PC-3 (cell line): ENCODE results near the gene MAEA. TPM values are rescaled to one million over a fixed set of nuclear protein-coding genes. Genes with fewer than 3 reads are reported as not detected.

Source experiments
- ATAC-seq: fragments of 200-7000 bp; cut with Tn5 transposase; 2 replicates; pipeline ENCODE4 v1.9.1; 2020; ENCODE audit warnings: mild to moderate bottlenecking, moderate library complexity
- BruUV-seq: library from RNA; stranded (reverse); fragments of 400-500 nt; replicated peaks from 2 replicates; lab custom pipeline; 2021; lab: Mats Ljungman, UMichigan
- CTCF ChIA-PET: fragments of 300-600 bp; sonication (Branson Sonifier 250); formaldehyde crosslinking; loops from one replicate; lab custom pipeline; 2022; ENCODE audit warnings: antibody characterized with exemption; lab: Charles Lee
- POLR2A ChIA-PET: fragments of 300-600 bp; sonication (Branson Sonifier 250); formaldehyde crosslinking; loops from one replicate; lab custom pipeline; 2022; ENCODE audit warnings: antibody characterized with exemption; ENCODE audit not compliant: unreplicated experiment; lab: Charles Lee
- DNase-seq: peaks from one replicate; pipeline ENCODE4 v3.0.0-alpha.2; 2015
- H2AFZ ChIP-seq: fragments of 300-600 bp; sonication (generic); 2 replicates; pipeline ENCODE4 v1.6.0; 2016; ENCODE audit warnings: antibody characterized with exemption, low read length
- H3F3A ChIP-seq: fragments of 300-600 bp; sonication (generic); one replicate; pipeline ENCODE4 v1.6.0; 2017; ENCODE audit warnings: antibody characterized with exemption, low read length, control low read depth, mild to moderate bottlenecking; ENCODE audit not compliant: unreplicated experiment
- H3K27ac ChIP-seq: fragments of 300-600 bp; sonication (generic); 2 replicates; pipeline ENCODE4 v1.5.1; 2016; ENCODE audit warnings: mild to moderate bottlenecking, low read length
- H3K27me3 ChIP-seq: fragments of 300-600 bp; sonication (generic); 2 replicates; pipeline ENCODE4 v1.6.1; 2016; ENCODE audit warnings: low read length, mixed read lengths
- H3K36me3 ChIP-seq: fragments of 300-600 bp; sonication (generic); 2 replicates; pipeline ENCODE4 v1.6.1; 2016; ENCODE audit warnings: low read depth, mixed run types, low read length, mixed read lengths
- H3K4me1 ChIP-seq: fragments of 300-600 bp; sonication (generic); 2 replicates; pipeline ENCODE4 v1.5.1; 2016; ENCODE audit warnings: low read length; ENCODE audit not compliant: insufficient read depth
- H3K4me2 ChIP-seq: fragments of 300-600 bp; sonication (generic); 2 replicates; pipeline ENCODE4 v1.6.0; 2016; ENCODE audit warnings: low read length
- H3K4me3 ChIP-seq: fragments of 300-600 bp; sonication (generic); 2 replicates; pipeline ENCODE4 v1.5.1; 2016; ENCODE audit warnings: mild to moderate bottlenecking, low read length, mixed read lengths
- H3K79me2 ChIP-seq: fragments of 300-600 bp; sonication (generic); 2 replicates; pipeline ENCODE4 v1.6.1; 2017; ENCODE audit warnings: low read length, mixed read lengths
- H3K9ac ChIP-seq: fragments of 300-600 bp; sonication (generic); 2 replicates; pipeline ENCODE4 v1.6.0; 2016; ENCODE audit warnings: mild to moderate bottlenecking, low read length
- H3K9me2 ChIP-seq: fragments of 300-600 bp; sonication (generic); replicated peaks from 2 replicates; pipeline ENCODE4 v1.6.1; 2016; ENCODE audit warnings: mixed run types, low read length, mixed read lengths
- H3K9me3 ChIP-seq: fragments of 300-600 bp; sonication (generic); 2 replicates; pipeline ENCODE4 v1.6.1; 2016; ENCODE audit warnings: low read length, mixed read lengths
- H4K20me1 ChIP-seq: fragments of 300-600 bp; sonication (generic); 2 replicates; pipeline ENCODE4 v1.6.1; 2016; ENCODE audit warnings: low read length, mixed read lengths
- EZH2 ChIP-seq: fragments of 300-600 bp; sonication (generic); IDR thresholded peaks from one replicate; pipeline ENCODE4 v1.6.1; 2017; ENCODE audit warnings: antibody characterized with exemption, mild to moderate bottlenecking, low read length; ENCODE audit not compliant: unreplicated experiment
- EZH2phosphoT487 ChIP-seq: fragments of 300-600 bp; sonication (generic); IDR thresholded peaks from 2 replicates; pipeline ENCODE4 v1.6.1; 2018; ENCODE audit warnings: mild to moderate bottlenecking, antibody characterized with exemption, low read length, borderline replicate concordance
- intact Hi-C: fragments of 100-400 bp; cut with micrococcal nuclease; formaldehyde crosslinking; loops from 2 replicates; pipeline ENCODE4 v1.9.0; 2023
- total RNA-seq: library from RNA; depleted of rRNA; stranded (reverse); fragments of >200 nt; gene quantifications from 2 replicates; pipeline ENCODE4 v1.2.3, GENCODE V29; 2014
- TF ChIP-seq, protein P1 (sequence below): fragments of 300-600 bp; sonication (generic); conservative IDR thresholded peaks from 2 replicates; pipeline ENCODE4 v1.5.1; 2017; ENCODE audit warnings: antibody characterized with exemption, low read depth, mild to moderate bottlenecking, low read length

The MAEA gene
- total RNA-seq, 1 experiment from 2014 or later: 48.1 TPM

DNA sequence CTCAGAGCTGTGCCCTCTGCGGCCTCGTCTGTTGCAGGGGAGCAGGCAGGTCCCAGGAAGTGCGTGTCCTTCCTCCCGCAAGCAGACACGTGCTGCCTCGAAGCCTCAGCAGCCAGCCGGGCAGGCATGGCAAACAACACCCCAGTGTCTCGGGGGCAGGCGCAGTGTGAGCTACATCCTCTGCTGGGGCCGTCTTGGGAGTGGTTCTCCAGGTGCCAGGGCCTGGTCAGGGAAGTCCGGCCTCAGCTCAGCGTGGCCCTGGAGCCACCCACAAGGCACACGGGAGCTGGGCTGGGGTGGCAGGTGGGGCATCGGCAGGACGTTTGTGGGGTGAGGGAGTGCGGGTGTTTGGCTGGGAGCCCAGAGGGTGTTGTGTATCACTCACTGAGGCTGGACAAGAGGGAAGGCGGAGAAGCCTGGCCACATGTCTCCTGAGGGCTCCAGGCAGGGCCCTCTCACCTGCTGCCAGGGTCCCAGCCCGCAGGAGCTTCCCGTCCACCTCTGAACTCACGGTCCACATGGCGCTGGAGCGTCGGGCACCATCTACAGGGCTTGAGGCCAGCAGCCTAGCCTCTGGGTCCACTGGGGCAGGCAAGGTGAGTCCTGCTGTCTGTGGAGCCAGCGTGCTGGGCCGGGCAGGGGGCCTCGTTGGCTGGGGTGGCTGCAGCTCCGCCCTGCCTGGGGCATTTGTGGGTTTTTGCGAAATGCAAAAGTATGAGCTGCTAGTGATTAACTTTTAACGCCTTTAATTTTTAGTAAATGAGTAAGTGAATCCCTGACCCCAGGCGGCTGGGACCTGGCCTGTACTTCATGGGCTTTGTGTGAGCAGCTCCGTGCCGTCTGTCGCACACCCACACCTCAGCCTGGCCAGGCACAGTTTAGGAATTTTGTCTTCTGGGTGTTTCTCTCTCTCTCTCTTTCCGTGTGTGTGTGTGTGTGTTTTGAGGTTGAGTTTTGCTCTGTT is 40.0 kb downstream of the MAEA start:
- no peak for ATAC-seq
- BruUV-seq: no TSS peak

DNA sequence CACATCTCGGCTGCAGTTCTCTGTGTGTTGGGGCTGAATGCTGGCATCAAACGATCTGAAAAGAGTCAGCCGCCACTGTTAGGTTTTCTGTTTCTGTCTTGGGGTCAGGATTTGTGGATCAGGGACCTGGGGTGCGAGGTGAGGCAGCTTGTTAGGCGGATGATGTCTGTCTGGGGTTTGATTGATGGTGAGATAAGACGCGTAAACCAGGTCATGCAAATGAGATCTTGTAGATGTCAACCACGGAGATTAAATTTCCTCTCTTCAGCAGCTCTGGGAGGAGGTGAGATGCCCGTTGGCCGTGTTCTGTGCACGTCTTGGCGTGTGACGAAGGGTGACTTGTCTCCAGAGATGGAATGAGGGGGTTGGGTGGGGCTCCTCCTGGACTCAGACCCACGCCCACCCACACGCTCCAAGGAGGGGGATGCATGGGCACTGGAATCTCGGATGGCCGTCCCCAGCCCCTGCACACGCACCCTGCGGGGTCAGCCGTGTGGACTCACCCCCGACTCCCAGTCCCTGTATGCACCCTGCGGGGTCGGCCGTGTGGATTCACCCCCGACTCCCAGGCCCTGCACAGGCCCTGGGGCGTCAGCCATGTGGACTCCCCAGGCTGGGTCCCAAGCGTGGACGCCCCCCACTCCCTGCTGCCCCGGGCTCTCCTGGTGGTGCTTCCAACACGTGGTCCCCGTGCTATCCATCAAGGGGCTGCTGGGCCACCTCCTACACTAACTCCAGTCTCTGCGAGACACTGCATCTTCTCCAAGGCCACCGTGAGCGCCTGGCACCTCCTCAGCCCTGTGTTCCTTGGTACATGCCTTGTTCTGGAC is 41.3 kb downstream of the MAEA start:
- Histone ChIP-seq H2AFZ (no peak overlapping the region), H3K9me3 (no peaks in the 10 kb centered on the region)
- BruUV-seq: no TSS peak

More for the DNA sequence above, 40.0 kb downstream of the MAEA start:
- H3F3A ChIP-seq: no peaks in the 10 kb centered on the region
- no peak overlapping the region for H3K4me2 ChIP-seq
- no peak overlapping the region for H3K4me3 ChIP-seq
- ChIA-PET CTCF (no interaction called here), POLR2A (no interaction called here)
- peaks cover 13% of the 10 kb centered on the region for H3K36me3 ChIP-seq
- no peak overlapping the region for H2AFZ ChIP-seq
- H3K9me3 ChIP-seq: no peaks in the 10 kb centered on the region
- H3K9ac ChIP-seq: no peak overlapping the region
- peaks cover 5% of the 10 kb centered on the region; the same call in 1 of the 2 replicates for H3K4me1 ChIP-seq
- no peak for TF ChIP-seq EZH2phosphoT487
- TF ChIP-seq, protein P1, sequence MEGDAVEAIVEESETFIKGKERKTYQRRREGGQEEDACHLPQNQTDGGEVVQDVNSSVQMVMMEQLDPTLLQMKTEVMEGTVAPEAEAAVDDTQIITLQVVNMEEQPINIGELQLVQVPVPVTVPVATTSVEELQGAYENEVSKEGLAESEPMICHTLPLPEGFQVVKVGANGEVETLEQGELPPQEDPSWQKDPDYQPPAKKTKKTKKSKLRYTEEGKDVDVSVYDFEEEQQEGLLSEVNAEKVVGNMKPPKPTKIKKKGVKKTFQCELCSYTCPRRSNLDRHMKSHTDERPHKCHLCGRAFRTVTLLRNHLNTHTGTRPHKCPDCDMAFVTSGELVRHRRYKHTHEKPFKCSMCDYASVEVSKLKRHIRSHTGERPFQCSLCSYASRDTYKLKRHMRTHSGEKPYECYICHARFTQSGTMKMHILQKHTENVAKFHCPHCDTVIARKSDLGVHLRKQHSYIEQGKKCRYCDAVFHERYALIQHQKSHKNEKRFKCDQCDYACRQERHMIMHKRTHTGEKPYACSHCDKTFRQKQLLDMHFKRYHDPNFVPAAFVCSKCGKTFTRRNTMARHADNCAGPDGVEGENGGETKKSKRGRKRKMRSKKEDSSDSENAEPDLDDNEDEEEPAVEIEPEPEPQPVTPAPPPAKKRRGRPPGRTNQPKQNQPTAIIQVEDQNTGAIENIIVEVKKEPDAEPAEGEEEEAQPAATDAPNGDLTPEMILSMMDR: no peak
- H3K9me2 ChIP-seq: no peaks in the 10 kb centered on the region
- H3K27me3 ChIP-seq: no peaks in the 10 kb centered on the region
- intact Hi-C loops: no loop called here
- DNase-seq: no peak
- H3K79me2 ChIP-seq: peaks cover 22% of the 10 kb centered on the region; the same call in 1 of the 2 replicates
- no peak overlapping the region for H3K27ac ChIP-seq
- no peaks in the 10 kb centered on the region for H4K20me1 ChIP-seq

More for the DNA sequence above, 41.3 kb downstream of the MAEA start:
- no peaks in the 10 kb centered on the region for H3F3A ChIP-seq
- H3K27me3 ChIP-seq: no peaks in the 10 kb centered on the region
- H3K27ac ChIP-seq: no peak overlapping the region
- no peak overlapping the region for H3K4me2 ChIP-seq
- peaks cover 11% of the 10 kb centered on the region for H3K36me3 ChIP-seq
- DNase-seq (no peak), ATAC-seq (no peak)
- H3K4me3 ChIP-seq: no peak overlapping the region
- H3K79me2 ChIP-seq: peaks cover 18% of the 10 kb centered on the region; the same call in 1 of the 2 replicates
- H3K4me1 ChIP-seq: no peaks in the 10 kb centered on the region
- no peak overlapping the region for H3K9ac ChIP-seq
- TF ChIP-seq, protein P1: no peak
- TF ChIP-seq EZH2 (no peak), EZH2phosphoT487 (no peak)
- H4K20me1 ChIP-seq: no peaks in the 10 kb centered on the region
- POLR2A ChIA-PET: no interaction called here
- no peaks in the 10 kb centered on the region for H3K9me2 ChIP-seq
- CTCF ChIA-PET: no interaction called here
- intact Hi-C loops: no loop called here
